ENCODE data around the gene PRKCB.
"Not testable (repeated sequence)": the region's sequence is repeated elsewhere in the genome, so short reads cannot be mapped to it uniquely, and the experiment has no call there.

PRKCB gene

DNA sequence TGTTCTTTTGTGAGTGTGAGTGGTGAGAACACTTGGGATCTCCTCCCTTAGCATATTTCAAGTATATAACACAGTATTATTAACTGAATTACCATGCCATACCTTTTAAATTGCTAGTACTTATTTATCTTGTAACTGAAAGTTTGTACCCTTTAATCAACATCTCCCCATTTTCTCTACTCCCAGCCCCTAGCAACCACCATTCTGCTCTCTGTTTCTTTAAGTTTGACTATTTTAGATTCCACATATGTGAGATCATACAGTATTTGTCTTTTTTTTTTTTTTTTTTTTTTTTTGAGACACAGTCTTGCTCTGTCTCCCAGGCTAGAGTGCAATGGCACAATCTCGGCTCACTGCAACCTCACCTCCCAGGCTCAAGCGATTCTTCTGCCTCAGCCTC is 302.8 kb downstream of the PRKCB start:
- no peak for DNase-seq

DNA sequence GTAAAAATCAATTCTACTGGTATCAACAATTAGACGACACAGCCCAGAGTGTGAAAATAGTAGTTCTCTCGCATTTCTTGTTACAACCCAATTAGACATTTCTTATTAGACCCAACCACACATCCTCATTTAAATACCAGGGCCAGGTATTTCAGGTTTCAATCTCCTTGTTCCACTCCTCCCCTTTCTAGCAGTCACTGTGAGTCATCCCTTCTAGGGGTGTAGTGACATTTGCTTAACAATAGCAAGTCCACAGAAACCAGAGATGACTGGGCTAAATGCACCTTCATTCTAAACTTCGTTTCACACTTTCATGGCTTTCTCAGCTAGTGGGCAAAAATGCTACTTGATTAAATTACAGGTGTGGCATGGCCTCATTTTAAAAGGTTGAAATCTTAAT is 303.5 kb downstream of the PRKCB start:
- no peak for DNase-seq

DNA sequence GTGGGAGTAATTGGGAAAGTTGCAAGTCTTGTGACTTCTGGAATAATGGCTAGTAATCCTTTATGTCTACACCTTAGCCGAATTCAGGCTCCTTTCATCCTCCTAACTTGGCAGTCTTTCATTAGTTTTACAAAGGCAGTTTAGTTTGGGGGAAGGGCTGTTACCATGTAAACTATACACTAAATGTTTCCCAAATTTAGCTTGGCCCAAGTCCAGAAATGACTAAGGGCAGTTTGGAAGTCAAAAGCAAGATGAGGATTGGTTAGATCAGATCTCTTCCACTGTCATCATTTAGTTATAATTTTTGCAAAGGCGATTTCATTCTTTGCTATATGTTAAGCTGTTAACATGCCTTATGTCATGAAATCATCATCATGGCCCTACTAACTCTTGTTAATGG is 304.9 kb downstream of the PRKCB start:
- DNase-seq = peak; percentile 9

DNA sequence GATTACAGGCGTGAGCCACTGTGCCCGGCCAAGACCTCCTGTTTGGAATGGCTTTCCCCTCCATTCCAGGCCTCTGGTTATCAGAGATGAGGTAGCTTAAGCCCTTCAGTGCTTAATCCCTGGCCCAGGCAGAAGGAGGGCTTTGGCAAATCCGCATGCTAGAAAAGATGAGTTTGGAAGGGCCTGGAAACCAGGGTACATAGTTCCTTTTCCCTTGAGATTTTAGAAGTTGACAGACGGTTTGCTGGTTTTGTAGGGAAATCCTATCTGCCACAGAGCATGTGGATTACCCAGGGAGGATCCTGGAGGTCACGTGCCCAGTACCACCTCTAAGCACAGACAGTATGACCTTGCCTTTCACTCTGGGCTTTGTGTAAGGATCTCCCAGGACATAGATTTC is 305.7 kb downstream of the PRKCB start:
- no peak for DNase-seq

DNA sequence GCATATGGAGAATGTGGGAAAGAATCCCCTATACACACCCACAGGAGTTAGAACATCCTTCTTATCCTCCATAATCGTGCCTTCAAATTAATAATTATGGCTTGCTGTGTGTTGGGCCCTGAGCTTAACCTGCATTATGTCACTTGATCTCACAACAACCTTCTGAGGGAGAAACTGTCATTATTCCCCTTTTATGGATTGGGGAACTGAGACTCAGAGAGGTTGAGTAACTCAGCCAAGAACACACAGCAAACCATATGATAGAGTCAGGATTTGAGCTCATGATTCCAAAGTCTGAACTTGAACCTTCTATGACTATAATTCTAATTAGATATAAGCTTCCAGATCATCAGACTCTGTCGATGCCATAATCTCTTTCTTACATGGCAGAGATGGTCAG is 306.1 kb downstream of the PRKCB start:
- DNase-seq = no peak

DNA sequence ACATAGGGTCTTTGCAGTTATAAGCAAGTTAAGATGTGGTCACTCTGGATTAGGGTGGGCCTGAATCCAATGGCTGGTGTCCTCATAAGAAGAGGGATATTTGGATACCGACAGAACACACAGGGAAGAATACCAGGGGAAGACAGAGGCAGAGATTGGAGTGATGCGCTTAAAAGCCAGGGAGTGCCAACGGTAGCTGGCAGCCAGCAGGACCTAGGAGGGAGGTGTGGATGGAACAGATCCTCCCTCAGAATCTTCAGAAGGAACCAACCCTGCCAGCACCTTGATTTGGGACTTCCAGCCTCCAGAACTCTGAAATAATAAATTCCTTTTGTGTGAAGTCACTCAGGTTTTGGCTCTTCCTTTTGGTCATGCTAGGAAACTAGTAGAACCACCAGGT is 310.1 kb downstream of the PRKCB start:
- no peak for DNase-seq

DNA sequence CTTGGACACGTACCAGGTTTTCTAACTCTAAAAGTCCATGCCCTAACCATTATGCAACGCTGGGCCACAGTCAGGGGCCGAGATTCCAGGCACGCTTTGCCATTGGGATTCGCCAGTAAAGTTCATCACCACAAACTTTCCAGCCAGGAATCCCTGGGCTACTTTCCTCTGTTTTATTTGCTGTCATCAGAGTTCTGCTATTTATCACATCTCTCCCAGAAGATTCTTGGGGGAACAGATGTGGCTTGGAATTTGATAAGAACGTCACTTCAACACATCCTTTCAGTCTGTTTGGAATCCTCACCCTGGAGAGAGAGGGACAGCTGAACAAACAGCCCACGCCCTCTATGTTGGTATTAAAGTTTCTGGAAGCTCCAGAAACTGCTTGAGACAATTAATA is 310.7 kb downstream of the PRKCB start:
- DNase-seq = no peak

DNA sequence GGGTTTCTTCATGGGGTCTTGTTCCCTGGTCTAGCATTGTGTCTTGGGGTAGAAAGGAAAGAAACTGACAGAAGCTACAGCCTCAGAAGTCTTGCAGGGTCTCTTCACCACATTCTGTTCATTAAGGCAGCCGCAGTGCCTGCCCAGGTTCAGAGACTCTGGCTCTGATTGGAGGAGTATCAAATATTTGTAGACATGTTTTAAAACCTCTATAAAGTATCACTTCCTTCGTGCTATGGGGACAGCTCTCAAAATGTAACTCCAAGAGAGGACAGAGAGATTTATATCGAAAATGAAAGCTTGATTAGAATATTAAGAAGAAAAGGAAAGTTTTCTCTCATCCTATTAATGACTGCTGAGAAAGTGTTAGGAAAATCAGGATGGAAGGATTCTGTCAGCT is 313.3 kb downstream of the PRKCB start:
- no peak for DNase-seq

DNA sequence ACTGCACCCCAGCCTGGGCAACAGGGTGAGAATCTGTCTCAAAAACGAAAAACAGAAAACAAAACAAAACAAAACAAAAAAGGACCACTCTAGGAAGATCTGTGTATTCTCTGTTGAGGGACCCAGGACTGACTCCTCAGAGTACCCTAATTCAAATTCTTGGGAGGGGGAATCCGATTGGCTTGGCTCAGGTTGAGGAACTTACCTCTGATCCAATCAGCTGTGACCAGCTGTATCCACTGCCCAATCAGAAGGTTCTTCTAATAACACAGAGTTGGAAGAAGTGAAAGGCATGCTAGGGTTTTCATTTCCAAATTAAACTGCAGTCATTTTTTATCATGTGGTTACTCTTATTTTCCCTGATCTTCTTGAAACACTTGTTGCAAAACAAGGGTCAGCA is 314.5 kb downstream of the PRKCB start:
- DNase-seq = no peak

DNA sequence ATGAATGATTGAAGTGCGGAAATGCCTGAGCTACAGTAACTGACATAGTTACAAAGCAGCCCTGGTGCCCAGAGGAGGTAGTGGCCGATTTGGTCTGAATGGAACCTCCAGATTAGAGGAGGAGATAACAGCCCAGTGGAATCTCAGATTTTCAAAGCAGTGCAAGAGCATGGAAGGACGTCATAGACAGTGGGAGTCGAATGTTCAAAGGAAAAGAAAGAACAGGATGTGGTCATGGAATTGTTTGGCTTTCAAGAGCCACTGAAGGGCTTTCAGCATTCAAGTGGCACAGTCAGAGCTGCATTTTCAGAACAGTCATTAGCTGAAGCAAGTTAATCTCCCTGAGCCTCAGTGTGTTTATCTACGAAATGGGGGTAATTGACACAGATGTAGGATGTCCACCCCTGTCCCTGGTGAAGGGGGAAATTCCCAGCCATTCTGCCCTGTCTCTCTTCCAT is 315.7 kb downstream of the PRKCB start:
- DNase-seq = no peak

DNA sequence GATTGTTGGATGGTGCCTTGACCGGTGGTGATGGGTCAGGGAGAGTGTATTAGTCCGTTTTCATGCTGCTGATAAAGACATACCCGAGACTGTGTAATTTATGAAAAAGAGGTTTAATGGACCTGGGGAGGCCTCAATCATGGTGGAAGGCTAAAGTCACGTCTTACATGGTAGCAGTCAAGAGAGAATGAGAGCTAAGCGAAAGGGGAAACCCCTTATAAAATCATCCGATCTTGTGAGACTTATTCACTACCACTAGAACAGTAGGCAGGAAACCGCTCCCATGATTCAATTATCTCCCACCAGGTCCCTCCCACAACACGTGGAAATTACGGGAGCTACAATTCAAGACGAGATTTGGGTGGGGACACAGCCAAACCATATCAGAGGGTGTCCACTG is 316.3 kb downstream of the PRKCB start:
- DNase-seq = not testable (repeated sequence)

DNA sequence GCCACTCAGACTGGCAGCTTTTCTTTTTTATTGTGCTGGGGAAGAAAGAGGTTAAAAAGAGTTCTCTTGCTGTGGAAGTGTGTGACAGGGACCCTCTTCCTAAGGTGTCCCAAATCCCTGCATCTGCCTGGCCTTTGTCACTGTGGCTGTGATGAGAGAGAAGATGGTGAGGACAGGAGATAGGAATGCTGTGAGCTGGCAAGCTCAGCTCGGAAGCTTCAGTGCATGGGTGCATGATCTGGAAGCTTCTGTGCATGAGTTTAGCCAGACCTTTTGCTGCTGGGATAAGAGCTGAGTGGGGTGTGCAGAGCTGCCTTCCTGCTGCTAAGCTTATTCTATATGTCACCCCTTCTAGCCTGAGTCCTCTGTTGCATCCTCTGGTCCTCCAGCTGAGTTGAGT is 317.0 kb downstream of the PRKCB start:
- DNase-seq = no peak

DNA sequence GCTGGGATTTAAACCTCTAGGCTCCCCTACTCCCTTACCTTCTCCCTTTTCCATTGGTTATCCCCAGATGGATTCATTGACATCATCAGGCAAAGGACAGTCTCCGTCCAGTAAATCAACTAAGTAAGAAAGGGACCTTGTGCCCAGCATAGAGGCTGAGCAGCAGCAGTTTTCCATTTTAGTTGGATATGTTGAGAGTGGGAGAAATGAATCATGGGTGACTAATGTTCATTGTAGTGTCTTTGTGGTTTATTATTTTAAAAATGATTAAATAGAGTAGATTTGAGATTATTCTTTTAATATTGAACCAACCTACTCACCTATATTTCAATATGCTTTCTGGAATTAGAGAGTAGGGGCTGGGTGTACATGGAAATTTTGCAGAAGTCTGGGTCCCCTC is 321.0 kb downstream of the PRKCB start:
- DNase-seq = no peak

DNA sequence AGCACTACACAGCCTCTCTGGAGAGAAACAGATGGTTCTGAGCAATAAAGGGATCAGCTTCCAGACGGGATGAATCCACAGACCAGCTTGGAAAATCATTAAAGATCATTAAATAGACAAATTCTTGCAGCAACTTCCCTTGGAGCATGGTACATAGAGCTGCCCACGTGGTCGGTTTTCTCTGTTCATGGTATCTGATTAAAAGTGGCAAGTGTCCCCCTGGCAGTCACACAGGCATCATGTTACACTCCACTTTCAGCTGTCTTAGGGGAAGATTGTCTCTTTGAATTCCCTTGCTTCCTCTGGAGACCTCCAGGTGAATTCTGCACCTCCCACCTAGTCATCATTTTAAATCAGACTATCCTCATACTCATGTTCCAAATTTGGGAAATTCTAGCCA is 328.2 kb downstream of the PRKCB start:
- no peak for DNase-seq

DNA sequence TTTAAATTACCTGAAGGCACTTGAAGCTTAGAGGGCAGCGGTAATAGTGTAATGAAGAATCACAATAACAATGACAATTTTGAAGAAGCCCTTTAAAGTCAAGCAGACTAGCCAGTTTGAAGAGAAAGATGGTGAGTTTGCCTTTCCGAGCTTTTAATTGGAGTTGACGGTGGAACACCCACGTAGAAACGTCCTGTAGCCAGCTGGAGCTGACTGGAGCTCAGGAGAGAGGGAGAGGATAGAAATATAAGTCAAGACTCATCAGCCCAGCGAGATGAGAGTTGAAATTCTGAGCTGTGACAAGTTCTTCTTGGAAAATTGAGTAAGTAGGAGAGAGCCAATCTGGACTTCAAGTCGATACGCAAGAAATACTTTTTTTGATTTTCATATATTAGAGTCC is 328.6 kb downstream of the PRKCB start:
- DNase-seq = no peak

DNA sequence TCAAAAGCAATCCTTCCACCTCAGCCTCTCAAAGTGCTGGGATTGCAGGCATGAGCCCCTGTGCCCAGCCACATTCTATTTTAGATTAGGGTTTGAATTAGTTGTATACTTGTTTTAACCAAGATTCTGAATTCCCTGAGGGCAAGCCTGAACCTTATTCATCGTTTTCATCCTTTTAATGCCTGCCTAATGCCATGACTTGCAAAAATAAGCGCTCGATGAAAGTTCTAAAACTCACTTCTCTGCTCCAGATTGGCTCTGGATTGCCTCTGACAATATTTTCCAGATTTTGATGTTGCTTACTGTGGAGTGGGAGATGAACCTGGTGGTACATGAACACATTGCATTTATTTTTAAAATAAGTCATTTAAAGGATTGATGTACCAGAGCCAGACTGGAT is 329.5 kb downstream of the PRKCB start:
- no peak for DNase-seq

DNA sequence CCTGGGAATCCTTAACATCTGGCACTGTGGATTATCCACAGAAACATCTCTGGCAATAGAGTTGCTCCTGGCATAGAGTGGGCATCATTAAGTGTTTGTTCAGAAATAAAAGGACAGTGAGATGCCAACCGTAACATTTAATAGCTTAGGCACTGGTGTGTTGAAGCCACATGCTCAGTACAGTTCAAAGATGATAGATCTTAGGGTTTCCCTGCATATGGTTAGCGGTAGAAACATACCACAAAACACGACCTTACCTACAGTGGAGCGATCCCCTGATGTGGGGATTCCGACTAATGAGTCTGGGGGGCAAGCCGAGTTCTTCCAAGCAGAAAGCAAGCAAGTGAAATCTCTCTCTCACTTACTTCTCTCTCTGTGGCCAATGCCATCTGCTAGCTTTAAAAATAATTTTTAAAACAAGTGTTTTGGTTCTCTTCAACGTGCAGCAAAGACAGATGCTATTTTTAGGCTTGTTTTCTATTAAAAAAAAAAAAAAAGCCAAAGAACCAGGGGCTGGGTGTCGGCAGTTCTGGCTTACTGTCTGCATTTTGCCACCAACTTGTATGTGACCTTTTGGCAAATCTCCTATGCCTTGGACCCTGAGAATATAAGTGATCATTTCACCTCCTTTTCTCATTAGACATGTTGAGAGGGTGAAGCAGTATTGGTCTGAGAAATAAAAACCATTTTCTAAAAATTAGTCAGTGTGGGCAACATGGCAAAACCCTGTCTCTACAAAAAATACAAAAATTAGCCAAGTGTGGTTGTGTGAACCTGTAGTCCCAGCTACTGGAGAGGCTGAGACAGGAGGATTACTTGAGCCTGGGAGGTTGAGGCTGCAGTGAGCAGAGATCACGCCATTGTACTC is 331.1 kb downstream of the PRKCB start:
- no peak for DNase-seq

DNA sequence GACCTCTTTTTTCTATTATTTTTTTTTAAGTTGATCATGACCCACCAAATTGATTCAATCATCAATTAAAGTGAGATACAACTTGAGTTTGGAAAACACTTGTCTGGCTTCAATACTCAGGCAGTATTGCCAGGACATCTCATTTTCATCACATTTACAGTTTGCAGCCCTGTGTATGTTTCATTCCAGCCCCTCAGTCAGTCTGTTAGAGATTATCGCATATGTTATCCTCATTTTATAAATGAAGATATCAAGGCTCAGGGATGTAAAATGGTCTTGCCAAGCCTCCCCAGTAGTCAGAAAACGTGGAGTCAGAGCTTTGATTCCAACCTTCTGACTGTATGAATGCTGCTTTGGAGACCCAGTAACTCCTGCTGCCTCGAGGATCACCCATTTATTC is 333.1 kb downstream of the PRKCB start:
- DNase-seq = no peak

DNA sequence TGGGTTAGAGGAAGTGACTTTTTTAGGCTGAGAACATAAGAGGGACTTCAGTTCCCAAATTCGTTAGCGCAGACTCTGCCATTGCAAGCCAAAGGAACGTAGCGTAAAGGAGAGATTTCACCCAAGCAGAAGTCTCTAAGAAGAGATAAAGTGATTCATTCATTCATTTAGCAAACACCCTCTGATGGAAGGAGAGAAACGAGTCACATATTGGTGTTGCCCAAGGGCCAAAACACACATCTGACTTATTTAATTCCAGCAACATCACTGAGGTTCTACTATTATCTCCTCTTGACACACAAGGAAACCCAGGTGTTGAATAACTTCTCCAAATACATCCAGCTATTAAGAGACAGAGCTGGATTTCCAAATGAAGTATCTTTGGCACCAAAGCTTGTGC is 334.6 kb downstream of the PRKCB start:
- no peak for DNase-seq

DNA sequence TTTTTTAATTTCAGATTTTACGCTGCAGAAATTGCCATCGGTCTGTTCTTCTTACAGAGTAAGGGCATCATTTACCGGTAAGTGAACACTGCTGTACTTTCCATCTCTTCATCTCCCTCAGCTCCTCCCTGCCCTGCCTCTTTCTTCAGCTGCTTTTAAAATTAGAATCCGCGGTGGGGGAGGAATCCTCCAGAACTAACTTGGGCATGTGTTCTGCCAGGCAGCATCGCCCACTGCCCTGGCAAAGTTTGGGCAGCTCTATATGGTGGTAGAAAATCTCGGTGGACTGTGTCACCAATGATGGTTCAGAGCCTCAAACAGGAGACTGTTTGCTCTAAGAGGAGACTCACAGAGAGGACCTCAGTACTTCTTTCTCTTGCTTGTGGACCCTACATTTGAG is 338.7 kb downstream of the PRKCB start:
- no peak for DNase-seq

DNA sequence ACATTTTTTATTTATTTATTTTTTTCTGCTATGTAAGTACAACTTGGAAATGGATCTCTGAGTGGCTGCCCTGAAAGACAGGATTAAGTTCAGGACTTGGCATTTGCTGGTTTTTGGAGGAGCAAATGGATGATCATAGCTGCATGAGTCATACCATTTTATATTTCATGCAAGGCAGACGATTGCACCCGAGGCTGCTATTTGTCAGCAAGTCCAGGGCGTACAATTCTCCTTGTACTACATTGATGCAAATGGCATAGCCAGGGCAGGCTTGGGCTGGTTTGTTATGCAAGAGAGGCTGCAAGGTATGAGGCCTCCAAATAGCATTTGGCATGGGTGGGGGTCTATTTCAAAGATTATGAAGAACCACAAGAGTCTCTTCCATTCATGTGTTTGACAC is 339.2 kb downstream of the PRKCB start:
- DNase-seq = no peak

DNA sequence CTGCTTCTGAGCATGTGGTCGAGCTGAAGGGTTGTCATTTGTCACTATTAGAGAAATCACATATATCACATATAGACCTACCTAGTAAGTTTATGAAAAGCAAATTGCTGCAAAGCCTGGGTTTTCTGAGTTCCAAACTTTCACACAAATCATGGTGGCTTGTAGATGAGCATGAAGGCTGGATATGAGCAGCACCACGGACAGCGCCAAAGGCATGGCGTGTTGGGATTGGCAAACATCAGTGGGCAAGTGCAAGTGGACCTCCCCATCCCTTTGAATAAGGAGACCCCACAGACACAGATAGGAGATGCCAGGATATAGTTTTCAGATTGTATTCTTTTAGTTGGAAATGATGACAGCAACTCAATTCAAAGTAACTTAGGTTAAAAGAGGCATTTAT is 342.7 kb downstream of the PRKCB start:
- peak; percentile 42 for DNase-seq

DNA sequence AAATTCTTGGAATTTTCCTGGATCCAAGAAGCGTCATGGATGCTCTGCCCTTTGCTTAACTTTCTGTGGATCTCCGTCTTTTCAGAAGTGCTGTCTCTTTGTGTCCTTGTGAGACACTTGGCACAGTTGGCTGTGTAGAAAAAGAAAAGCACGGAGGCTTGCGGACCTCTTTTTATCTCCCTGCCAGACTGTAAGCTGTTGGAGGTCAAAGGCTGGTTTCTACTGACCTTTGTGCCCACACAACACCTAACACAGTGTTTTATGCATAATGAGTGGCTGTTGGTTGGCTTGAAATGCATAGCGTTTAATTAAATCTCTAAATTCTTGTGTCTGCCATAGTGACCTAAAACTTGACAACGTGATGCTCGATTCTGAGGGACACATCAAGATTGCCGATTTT is 344.7 kb downstream of the PRKCB start:
- no peak for DNase-seq

DNA sequence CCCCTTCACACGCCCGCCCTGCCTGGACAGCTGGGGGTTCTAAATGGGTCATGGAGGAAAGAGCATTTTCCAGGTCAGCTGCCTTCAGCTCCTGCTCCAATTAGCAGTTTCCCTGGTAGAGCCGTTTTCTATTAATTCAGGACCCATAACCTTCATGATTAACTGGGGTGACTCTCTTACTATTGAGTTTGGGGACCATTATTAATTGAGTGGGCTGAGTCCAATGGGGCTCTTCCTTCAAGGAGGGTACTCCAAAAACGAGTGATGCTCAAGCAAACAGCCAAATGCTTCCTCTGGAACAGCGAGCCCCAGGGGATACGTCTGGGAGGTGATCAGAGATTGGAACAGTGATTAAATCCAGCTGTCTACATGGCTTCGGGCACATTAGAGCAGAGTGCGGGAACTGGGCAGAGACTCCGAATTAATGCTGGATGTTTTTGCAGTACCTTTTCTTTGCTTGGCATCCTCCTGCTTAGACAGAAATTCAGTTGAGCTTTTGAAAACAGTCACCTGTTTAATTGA is 352.3 kb downstream of the PRKCB start:
- no peak for DNase-seq

DNA sequence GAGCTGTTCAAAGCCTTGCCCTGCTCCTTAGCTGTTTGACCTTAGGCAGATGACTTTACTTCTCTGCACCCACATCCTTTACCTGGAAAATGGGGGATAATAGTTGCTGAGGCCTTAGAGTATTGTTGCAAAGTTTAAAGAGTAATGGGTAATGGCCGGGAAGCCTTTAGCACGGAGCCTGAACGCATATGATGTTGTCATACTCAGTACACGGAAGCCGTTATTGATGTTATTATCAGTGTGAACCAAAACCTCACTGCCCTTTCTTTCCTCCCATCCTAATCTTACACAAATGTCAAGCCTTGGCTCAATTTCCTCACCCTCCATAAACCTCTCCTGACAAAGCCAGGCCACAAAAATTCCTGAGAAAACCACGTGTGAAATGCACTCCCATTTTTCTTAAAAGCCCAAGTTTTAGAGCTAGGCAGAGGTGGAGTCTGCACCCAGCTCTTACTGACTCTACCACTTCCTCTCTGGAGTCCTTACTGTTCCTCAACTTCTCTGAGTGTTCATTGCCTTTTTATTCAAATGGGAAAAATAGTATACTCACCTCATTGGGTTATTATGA is 353.1 kb downstream of the PRKCB start:
- DNase-seq = no peak

All from hematopoietic multipotent progenitor cell treated with erythropoietin and hydrocortisone succinate and interleukin-3 and kit ligand, for 8 days (in vitro differentiated cells).